Cerebellar cortex (tissue), 1 donor: ENCODE data around the gene PRKCB.

Source experiments
- DNase-seq: peaks from one replicate; pipeline ENCODE4 v3.0.0-alpha.2; 2015; ENCODE audit warnings: low spot score

The PRKCB gene

GRCh38 chr16:23968176-23968575 is 132.4 kb downstream of the PRKCB start:
- DNase-seq: no peak

- DNase-seq: no peak
Observed at GRCh38 chr16:23969468-23970297, 133.9 kb downstream of the PRKCB start.

GRCh38 chr16:23974223-23974622 is 138.4 kb downstream of the PRKCB start:
- DNase-seq: no peak

DNA sequence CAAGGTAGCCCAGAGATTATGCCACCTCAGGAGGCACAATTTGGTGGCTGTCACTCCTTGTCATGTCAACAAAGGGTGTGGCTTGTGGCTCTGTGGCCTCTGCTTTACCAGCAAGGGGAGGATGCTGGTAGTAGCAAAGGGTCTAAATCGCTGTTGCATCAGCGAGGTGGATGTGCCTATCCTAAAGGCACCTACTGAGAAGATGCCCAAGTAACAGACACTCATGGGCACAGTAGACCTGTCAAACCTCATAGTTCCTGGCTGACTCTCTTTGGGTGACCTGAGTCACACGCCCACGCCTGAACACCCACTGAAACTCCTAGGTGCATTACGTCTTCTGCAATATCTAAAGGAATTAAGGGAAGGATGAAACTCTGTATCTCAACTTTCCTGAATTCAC is 139.5 kb downstream of the PRKCB start:
- DNase-seq: no peak

DNA sequence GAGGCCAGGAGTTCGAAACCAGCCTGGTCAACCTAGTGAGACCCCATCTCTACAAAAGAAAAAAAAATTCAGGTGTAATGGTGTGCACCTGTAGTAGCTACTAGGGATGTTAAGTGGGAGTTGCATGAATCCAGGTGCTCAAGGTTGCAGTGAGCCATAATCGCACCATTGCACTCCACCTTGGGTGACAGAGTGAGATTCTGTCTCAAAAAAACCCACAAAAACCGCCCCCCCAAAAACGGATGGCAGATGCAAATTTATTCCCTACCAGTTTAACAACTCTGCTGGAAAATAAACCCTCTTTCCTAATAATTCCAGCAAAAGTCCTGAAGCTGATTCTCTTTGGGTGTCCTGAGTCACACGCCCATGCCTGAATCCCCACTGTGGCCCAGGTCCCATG is 140.3 kb downstream of the PRKCB start:
- no peak for DNase-seq

GRCh38 chr16:23976524-23976923 is 140.7 kb downstream of the PRKCB start:
- DNase-seq: no peak

GRCh38 chr16:23979441-23979840 is 143.7 kb downstream of the PRKCB start:
- DNase-seq: no peak

DNA sequence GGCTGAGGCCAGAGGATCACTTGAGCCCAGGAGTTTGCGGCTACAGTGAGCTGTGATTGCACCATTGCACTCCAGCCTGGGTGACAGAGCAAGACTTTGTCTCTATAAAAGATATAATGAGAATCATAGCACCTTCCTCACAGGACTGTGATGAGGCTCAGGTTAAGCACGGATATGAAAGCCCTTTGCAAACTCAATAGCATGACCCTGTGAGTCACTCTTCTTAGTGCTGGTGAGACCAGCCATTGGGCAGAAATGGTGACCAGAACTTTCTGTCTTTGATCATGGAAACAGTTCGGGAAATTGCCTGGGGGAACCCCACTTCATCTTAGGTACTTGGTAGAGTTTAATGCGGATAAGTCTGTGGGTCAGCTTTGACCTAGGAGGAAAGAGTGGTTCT is 144.2 kb downstream of the PRKCB start:
- DNase-seq: no peak

DNA sequence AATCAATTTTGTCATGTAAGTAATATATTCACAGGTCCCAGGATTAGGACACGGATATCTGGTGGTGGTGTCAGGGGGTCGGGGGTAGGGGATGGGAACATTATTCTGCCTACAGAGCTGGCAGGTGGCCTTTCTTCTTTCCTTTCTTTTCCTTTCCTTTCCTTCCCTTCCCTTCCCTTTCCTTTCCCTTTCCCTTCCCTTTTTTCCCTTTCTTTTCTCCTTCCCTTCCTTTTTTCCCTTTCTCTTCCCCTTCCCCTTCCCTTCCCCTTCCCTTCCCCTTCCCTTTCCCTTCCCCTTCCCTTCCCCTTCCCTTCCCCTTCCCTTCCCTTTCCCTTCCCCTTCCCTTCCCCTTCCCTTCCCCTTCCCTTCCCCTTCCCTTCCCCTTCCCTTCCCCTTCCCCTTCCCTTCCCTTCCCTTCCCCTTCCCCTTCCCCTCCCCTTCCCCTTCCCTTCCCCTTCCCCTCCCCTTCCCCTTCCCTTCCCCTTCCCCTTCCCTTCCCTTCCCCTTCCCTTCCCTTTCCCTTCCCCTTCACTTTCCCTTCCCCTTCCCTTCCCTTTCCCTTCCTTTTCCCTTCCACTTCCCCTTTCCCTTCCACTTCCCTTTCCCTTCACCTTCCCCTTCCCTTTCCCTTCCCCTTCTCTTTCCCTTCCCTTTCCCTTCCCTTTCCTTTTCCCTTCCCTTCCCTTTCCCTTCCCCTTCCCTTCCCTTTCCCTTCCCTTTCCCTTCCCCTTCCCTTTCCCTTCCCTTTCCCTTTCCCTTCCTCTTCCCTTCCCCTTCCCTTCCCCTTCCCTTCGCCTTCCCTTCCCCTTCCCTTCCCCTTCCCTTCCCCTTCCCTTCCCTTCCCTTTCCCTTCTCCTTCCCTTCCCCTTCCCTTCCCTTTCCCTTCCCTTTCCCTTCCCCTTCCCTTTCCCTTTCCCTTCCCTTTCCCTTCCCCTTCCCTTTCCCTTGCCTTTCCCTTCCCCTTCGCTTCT is 145.9 kb downstream of the PRKCB start:
- no peak for DNase-seq

DNA sequence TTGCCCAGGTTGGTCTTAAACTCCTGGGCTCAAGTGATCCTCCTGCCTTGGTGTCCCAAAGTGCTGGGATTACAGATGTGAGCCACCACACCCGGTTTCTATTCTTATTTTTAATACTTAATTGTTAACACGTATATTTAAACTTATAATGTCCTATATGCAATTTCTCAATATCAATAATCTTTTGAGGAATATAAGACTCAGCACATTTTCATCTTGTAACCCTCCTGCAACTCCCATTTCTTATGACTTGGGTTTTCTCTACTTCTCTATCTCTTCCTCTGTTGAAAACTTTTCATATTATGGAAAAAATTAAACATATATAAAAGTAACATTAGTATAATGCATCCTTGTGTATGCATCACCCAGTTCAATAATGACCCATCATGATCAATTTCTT is 150.7 kb downstream of the PRKCB start:
- DNase-seq: no peak

- no peak for DNase-seq
Observed at GRCh38 chr16:23987443-23987842, 151.7 kb downstream of the PRKCB start.

- no peak for DNase-seq
Observed at GRCh38 chr16:23990507-23990906, 154.7 kb downstream of the PRKCB start.

- DNase-seq: peak; percentile 24
Observed at GRCh38 chr16:23991066-23991465, 155.3 kb downstream of the PRKCB start.

GRCh38 chr16:23994615-23995014 is 158.8 kb downstream of the PRKCB start:
- DNase-seq: no peak

- peak; percentile 98 for DNase-seq
Observed at GRCh38 chr16:23996258-23996955, 160.6 kb downstream of the PRKCB start.

GRCh38 chr16:23998771-23999170 is 163.0 kb downstream of the PRKCB start:
- peak; percentile 89 for DNase-seq

DNA sequence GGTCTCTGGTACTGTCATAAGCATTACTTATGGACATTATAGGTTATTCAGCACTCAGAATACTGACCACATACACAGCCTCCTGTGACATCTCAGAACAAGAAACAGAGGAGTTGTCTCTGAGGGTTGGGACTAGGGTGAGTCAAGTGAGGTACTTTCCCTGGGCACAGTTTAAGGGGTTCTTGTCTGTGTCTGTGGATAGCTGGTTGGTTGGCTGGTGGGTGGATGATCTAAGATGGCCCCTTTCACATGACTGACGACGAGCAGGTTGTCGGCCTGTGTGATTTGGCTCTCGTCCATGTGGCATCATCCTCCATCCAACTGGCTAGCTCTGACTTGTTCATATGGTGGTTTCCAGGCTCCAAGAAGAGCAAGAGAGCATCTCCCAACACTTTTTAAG is 163.9 kb downstream of the PRKCB start:
- peak; percentile 78 for DNase-seq

DNA sequence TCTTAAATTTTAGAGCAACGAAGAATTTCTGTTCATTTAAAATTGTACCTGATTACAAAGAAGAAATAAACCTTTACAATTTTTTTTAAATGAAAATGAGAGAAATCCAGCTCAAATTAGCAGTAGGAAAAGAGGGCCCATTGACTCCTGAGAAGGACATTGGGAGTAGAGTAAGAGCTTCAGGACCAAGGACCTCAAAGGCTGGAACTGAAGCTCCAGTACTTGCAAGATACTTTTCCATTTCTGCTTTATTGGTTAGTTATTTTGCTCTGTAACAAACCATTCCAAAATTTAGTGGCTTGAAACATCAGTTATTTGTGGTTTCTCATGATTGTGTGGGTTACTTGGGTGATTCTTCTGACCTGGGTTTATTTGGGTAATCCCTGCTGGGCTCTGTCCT is 165.9 kb downstream of the PRKCB start:
- no peak for DNase-seq

GRCh38 chr16:24002619-24003018 is 166.8 kb downstream of the PRKCB start:
- DNase-seq: no peak

DNA sequence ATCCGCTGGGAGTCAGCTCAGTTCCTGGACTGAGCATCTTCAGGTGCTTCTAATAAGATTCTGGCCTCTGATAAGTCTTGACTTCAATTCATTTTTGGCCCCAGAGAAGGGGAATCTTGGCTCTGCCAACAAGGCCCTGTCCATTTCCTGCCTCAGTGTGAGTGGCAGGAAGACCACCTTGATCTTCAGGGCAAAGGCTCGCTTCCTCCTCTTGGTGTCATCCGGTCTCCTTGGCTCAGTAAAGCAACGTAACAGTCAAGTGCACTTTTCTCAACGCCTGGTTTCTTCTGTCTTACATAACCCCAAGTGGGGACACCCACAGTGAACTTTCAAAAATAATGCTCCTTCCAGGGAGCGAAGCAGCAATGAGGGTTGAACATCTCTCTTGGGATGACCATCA is 169.8 kb downstream of the PRKCB start:
- DNase-seq: no peak

- no peak for DNase-seq
Observed at GRCh38 chr16:24007391-24007790, 171.6 kb downstream of the PRKCB start.

GRCh38 chr16:24007934-24008333 is 172.2 kb downstream of the PRKCB start:
- DNase-seq: no peak
